ENCODE results near the gene PIGC.

The PIGC gene

DNA sequence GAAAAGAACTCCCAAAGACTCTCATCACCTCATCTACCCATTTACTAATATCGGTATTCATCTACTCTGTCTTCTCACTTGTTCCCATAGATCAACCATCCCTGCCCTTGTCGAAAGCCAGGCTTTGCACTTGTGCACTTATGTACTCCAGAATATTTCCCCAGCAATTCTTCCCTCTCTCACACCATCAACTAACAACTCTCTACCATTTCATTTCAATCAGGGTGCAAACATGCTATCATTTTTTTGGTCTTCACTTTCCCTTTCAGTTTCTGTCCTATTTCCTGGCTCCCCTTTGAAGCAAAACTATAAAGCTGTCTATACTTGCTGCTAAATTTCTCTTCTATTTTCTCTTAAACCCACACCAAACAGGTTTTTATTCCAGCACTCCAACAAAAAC lies 16.7 kb downstream of the PIGC start:
- ChIA-PET CTCF (interaction anchor here (1.8 kb wide), 1 partner anchor 28 kb away, joined by 7 read pairs; no protein-coding TSS in a partner anchor), POLR2A (no interaction called here)
- no peak overlapping the region for H3K27ac ChIP-seq (ENCODE audit: extremely low read depth, low read depth, low read length)
- TF ChIP-seq GLI4 (tag by site-specific recombination; IDR thresholded peaks at IDR 0.05) (no peak), ZNF121 (tag by site-specific recombination; IDR thresholded peaks at IDR 0.05) (no peak), ZNF391 (tag by site-specific recombination; IDR thresholded peaks at IDR 0.05; ENCODE audit: borderline replicate concordance, low read depth) (no peak), ZNF174 (tag by site-specific recombination; IDR thresholded peaks at IDR 0.05) (no peak), ZNF404 (tag by site-specific recombination; IDR thresholded peaks at IDR 0.05) (no peak), ZNF530 (tag by site-specific recombination; IDR thresholded peaks at IDR 0.05; ENCODE audit: low read depth) (no peak), ZNF394 (tag by site-specific recombination; IDR thresholded peaks at IDR 0.05; ENCODE audit: borderline replicate concordance) (no peak)
- H3K4me3 ChIP-seq (ENCODE audit: low read depth, low read length), result no peak overlapping the region
- no peaks in the 10 kb centered on the region for H3K4me1 ChIP-seq (ENCODE audit: control insufficient read depth, insufficient read depth, low read length)
- H3K9me3 ChIP-seq (ENCODE audit: control insufficient read depth, insufficient read depth, low read depth, low read length), result no peaks in the 10 kb centered on the region
- H3K36me3 ChIP-seq (ENCODE audit: control insufficient read depth in 2 of 2, insufficient read depth in 1 of 2, low read length in 2 of 2), result no peaks in the 10 kb centered on the region

DNA sequence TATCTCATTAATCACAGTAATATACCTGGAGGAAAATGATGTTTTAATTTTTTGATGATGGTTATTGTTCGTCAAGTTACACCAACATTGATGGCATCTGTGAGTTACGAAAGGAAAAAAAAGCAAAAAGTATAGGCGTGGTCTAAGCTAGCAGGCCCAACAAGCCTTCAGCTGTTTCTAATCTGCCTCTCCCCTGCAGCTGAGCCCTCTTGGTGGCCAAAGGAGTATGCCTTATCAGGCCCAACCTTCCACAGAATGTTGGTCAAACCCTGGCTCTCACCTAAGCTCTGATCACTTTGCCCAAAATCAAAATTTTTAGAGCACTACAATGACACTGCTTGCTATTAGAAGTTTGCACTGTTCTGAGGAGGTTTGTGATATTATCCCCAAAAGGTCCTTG lies 18.5 kb downstream of the PIGC start:
- ChIA-PET POLR2A (no interaction called here), CTCF (interaction anchor here (0.7 to 1.8 kb wide), 3 partner anchors 26 to 422 kb away, joined by 4 to 5 read pairs (median 4); no protein-coding TSS in a partner anchor)
- no peak overlapping the region for H3K4me3 ChIP-seq (ENCODE audit: low read depth, low read length)
- no peak overlapping the region for H3K27ac ChIP-seq (ENCODE audit: extremely low read depth, low read depth, low read length)
- no peaks in the 10 kb centered on the region for H3K9me3 ChIP-seq (ENCODE audit: control insufficient read depth, insufficient read depth, low read depth, low read length)
- no peak for TF ChIP-seq SP3 (tag by site-specific recombination; IDR thresholded peaks at IDR 0.05)
- no peak for TF ChIP-seq ZNF324 (tag by site-specific recombination; IDR thresholded peaks at IDR 0.05)
- no peak for TF ChIP-seq ZNF585B (tag by site-specific recombination; IDR thresholded peaks at IDR 0.05)
- no peak for TF ChIP-seq ZNF658 (tag by site-specific recombination; IDR thresholded peaks at IDR 0.05)
- no peak for TF ChIP-seq ZNF239 (tag by site-specific recombination; IDR thresholded peaks at IDR 0.05)
- no peak for TF ChIP-seq ZNF660 (tag by site-specific recombination; IDR thresholded peaks at IDR 0.05)
- TF ChIP-seq IKZF3 (tag by site-specific recombination; IDR thresholded peaks at IDR 0.05), result no peak
- TF ChIP-seq ZNF202 (tag by site-specific recombination; IDR thresholded peaks at IDR 0.05; ENCODE audit: borderline replicate concordance), result no peak
- no peak for TF ChIP-seq YY1 (tag by site-specific recombination; IDR thresholded peaks at IDR 0.05)
- H3K36me3 ChIP-seq (ENCODE audit: control insufficient read depth in 2 of 2, insufficient read depth in 1 of 2, low read length in 2 of 2), result no peaks in the 10 kb centered on the region
- no peaks in the 10 kb centered on the region for H3K4me1 ChIP-seq (ENCODE audit: control insufficient read depth, insufficient read depth, low read length)

GRCh38 chr1:172423336-172423735 lies 20.5 kb downstream of the PIGC start:
- ChIA-PET CTCF (interaction anchor here (0.6 to 1.8 kb wide), 3 partner anchors 104 to 420 kb away, joined by 3 to 5 read pairs (median 3); no protein-coding TSS in a partner anchor), POLR2A (no interaction called here)
- no peak overlapping the region for H3K27ac ChIP-seq (ENCODE audit: extremely low read depth, low read depth, low read length)
- H3K36me3 ChIP-seq (ENCODE audit: control insufficient read depth in 2 of 2, insufficient read depth in 1 of 2, low read length in 2 of 2), result no peaks in the 10 kb centered on the region
- TF ChIP-seq ZNF623 (tag by site-specific recombination; IDR thresholded peaks at IDR 0.05), result no peak
- no peak for TF ChIP-seq WT1 (tag by site-specific recombination; IDR thresholded peaks at IDR 0.05)
- TF ChIP-seq EGR2 (tag by site-specific recombination; IDR thresholded peaks at IDR 0.05; ENCODE audit: low read depth), result no peak
- no peak for TF ChIP-seq YY2 (tag by site-specific recombination; IDR thresholded peaks at IDR 0.05)
- no peaks in the 10 kb centered on the region for H3K9me3 ChIP-seq (ENCODE audit: control insufficient read depth, insufficient read depth, low read depth, low read length)
- H3K4me3 ChIP-seq (ENCODE audit: low read depth, low read length), result no peak overlapping the region
- no peaks in the 10 kb centered on the region for H3K4me1 ChIP-seq (ENCODE audit: control insufficient read depth, insufficient read depth, low read length)

DNA sequence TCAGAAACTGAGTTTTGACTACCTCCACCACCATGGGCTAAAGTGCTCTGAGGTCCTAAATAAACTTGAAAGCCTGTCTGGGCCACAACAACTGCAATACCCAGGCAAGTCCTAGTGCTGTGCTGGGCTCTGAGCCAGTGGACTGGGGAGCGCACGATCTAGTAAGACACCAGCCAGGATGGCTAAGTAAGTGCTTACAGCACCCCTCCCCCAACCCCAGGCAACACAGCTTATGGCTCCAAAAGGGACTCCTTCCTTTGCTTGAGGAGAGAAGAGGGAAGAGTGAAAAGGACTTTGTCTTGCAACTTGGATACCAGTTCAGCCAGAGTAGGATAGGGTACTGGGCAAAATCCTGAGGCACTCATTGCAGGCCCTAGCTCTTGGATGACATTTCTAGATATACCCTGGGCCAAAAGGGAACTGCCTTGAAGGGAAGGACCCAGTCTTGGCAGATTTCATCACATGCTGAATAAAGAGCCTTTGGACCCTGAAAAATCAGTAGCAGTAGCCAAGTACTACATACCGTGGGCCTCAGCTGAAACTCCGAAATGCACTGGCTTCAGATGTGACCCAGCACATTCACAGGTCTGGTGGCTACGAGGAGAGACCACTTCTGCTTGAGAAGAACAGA lies 21.8 kb downstream of the PIGC start:
- POLR2A ChIA-PET, result no interaction called here
- no peak for TF ChIP-seq ZNF112 (tag by site-specific recombination; IDR thresholded peaks at IDR 0.05)
- no peak for TF ChIP-seq ZNF558 (tag by site-specific recombination; IDR thresholded peaks at IDR 0.05)
- no peak for TF ChIP-seq SALL2 (tag by site-specific recombination; IDR thresholded peaks at IDR 0.05; ENCODE audit: borderline replicate concordance)
- TF ChIP-seq ZNF777 (tag by site-specific recombination; IDR thresholded peaks at IDR 0.05; ENCODE audit: borderline replicate concordance), result no peak
- TF ChIP-seq ZNF169 (tag by site-specific recombination; IDR thresholded peaks at IDR 0.05), result no peak
- TF ChIP-seq ZFHX2 (tag by site-specific recombination; conservative IDR thresholded peaks at IDR 0.05), result no peak
- TF ChIP-seq ZSCAN4 (tag by site-specific recombination; IDR thresholded peaks at IDR 0.05), result no peak
- no peak for TF ChIP-seq KLF10 (tag by site-specific recombination; IDR thresholded peaks at IDR 0.05)
- no peak for TF ChIP-seq BCL6B (tag by site-specific recombination; IDR thresholded peaks at IDR 0.05)

More for the DNA sequence above, 21.8 kb downstream of the PIGC start:
- no peaks in the 10 kb centered on the region for H3K9me3 ChIP-seq (ENCODE audit: control insufficient read depth, insufficient read depth, low read depth, low read length)
- no peak overlapping the region for H3K4me3 ChIP-seq (ENCODE audit: low read depth, low read length)
- H3K4me1 ChIP-seq (ENCODE audit: control insufficient read depth, insufficient read depth, low read length), result no peaks in the 10 kb centered on the region
- no peaks in the 10 kb centered on the region for H3K36me3 ChIP-seq (ENCODE audit: control insufficient read depth in 2 of 2, insufficient read depth in 1 of 2, low read length in 2 of 2)
- H3K27ac ChIP-seq (ENCODE audit: extremely low read depth, low read depth, low read length), result no peak overlapping the region
- CTCF ChIA-PET, result interaction anchor here (0.6 to 0.7 kb wide), 3 partner anchors 15 to 687 kb away, joined by 3 read pairs; no protein-coding TSS in a partner anchor
